Measurements from ENCODE around the gene ALAS1.

ALAS1 gene

GRCh38 chr3:52221141-52221562 lies 23.2 kb downstream of the ALAS1 start:
- DNase-seq (ENCODE audit: low spot score): peak; percentile 44

- DNase-seq (ENCODE audit: low spot score): peak; percentile 44
These were observed 23.8 kb downstream of the ALAS1 start for GRCh38 chr3:52221563-52222318.

- DNase-seq (ENCODE audit: low spot score): peak; percentile 41
These were observed 24.6 kb downstream of the ALAS1 start for GRCh38 chr3:52222319-52223221.

- DNase-seq (ENCODE audit: low spot score): peak; percentile 38
These were observed 25.8 kb downstream of the ALAS1 start for GRCh38 chr3:52223449-52224408.

- DNase-seq (ENCODE audit: low spot score): peak; percentile 34
These were observed 27.7 kb downstream of the ALAS1 start, which contains the start of gene TLR9 for GRCh38 chr3:52225452-52226228. TLR9 (minus strand) TSS chr3:52225645; CDS start chr3:52225529, 116 bp downstream.

GRCh38 chr3:52226229-52226817 lies 28.4 kb downstream of the ALAS1 start:
- peak; percentile 42 for DNase-seq (ENCODE audit: low spot score)

- DNase-seq (ENCODE audit: low spot score): no peak
These were observed 29.2 kb downstream of the ALAS1 start for GRCh38 chr3:52227117-52227516.

GRCh38 chr3:52227766-52228165 lies 29.8 kb downstream of the ALAS1 start:
- no peak for DNase-seq (ENCODE audit: low spot score)

- peak; percentile 29 for DNase-seq (ENCODE audit: low spot score)
These were observed 30.3 kb downstream of the ALAS1 start for GRCh38 chr3:52228266-52228665.

GRCh38 chr3:52228751-52229291 lies 30.9 kb downstream of the ALAS1 start:
- DNase-seq (ENCODE audit: low spot score): peak; percentile 34

GRCh38 chr3:52229656-52230055 lies 31.7 kb downstream of the ALAS1 start:
- DNase-seq (ENCODE audit: low spot score): peak; percentile 27

GRCh38 chr3:52230461-52230860 lies 32.5 kb downstream of the ALAS1 start:
- peak; percentile 39 for DNase-seq (ENCODE audit: low spot score)

- DNase-seq (ENCODE audit: low spot score): peak; percentile 48
These were observed 33.0 kb downstream of the ALAS1 start for GRCh38 chr3:52230889-52231499.

GRCh38 chr3:52231502-52232278 lies 33.7 kb downstream of the ALAS1 start:
- peak; percentile 77 for DNase-seq (ENCODE audit: low spot score)

GRCh38 chr3:52232279-52233107 lies 34.5 kb downstream of the ALAS1 start:
- peak; percentile 41 for DNase-seq (ENCODE audit: low spot score)

- DNase-seq (ENCODE audit: low spot score): peak; percentile 51
These were observed 35.2 kb downstream of the ALAS1 start for GRCh38 chr3:52233108-52233591.

GRCh38 chr3:52233968-52234367 lies 36.0 kb downstream of the ALAS1 start:
- peak; percentile 38 for DNase-seq (ENCODE audit: low spot score)
